ENCODE data around the gene ZNF787. TPM values are rescaled to one million over a fixed set of nuclear protein-coding genes. Genes with fewer than 3 reads are reported as not detected.

Gene ZNF787
- total RNA-seq, 1 experiment from 2014 or later: 68.6 TPM

DNA sequence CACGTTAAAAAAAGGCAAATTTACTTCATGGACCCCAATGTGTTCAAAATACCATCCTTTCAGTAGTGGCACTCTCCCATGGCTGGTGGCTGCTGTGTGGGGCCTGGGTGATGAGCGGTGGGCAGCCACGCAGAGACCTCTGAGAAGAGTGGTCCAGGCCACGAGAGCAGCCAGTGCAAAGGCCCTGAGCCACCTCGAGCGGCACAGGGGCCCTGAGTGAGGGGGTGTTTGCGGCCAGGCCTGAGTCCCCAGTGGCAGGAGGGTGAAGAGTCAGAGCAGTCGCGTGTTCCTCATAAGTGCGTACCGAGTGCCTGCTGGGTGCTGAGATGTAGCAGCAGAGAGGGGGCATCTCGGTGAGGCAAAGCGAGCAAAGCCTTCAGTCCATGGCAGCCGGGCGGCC is 27.0 kb upstream of the ZNF787 start:
- Mint-ChIP-seq H3K36me3 (ENCODE audit: insufficient read depth, unreplicated experiment) (peaks cover 8% of the 10 kb centered on the region), H3K27ac (ENCODE audit: low read depth, unreplicated experiment) (no peak overlapping the region), H3K4me3 (ENCODE audit: unreplicated experiment) (no peak overlapping the region), H3K27me3 (ENCODE audit: insufficient read depth, unreplicated experiment) (no peaks in the 10 kb centered on the region), H3K4me1 (ENCODE audit: insufficient read depth, unreplicated experiment) (peaks cover 9% of the 10 kb centered on the region), H3K9me3 (ENCODE audit: unreplicated experiment) (no peaks in the 10 kb centered on the region)
- intact Hi-C loops (cut with micrococcal nuclease): no loop called here
- CTCF ChIA-PET: interaction anchor here (1.2 kb wide), 1 partner anchor 79 kb away, joined by 3 read pairs; no protein-coding TSS in a partner anchor
- POLR2A ChIA-PET: no interaction called here
- BruUV-seq (replicated peaks): no TSS peak
- TF ChIP-seq, protein P1, sequence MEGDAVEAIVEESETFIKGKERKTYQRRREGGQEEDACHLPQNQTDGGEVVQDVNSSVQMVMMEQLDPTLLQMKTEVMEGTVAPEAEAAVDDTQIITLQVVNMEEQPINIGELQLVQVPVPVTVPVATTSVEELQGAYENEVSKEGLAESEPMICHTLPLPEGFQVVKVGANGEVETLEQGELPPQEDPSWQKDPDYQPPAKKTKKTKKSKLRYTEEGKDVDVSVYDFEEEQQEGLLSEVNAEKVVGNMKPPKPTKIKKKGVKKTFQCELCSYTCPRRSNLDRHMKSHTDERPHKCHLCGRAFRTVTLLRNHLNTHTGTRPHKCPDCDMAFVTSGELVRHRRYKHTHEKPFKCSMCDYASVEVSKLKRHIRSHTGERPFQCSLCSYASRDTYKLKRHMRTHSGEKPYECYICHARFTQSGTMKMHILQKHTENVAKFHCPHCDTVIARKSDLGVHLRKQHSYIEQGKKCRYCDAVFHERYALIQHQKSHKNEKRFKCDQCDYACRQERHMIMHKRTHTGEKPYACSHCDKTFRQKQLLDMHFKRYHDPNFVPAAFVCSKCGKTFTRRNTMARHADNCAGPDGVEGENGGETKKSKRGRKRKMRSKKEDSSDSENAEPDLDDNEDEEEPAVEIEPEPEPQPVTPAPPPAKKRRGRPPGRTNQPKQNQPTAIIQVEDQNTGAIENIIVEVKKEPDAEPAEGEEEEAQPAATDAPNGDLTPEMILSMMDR (IDR thresholded peaks at IDR 0.05; ENCODE audit: unreplicated experiment): no peak
- DNase-seq (ENCODE audit: unreplicated experiment): no peak

DNA sequence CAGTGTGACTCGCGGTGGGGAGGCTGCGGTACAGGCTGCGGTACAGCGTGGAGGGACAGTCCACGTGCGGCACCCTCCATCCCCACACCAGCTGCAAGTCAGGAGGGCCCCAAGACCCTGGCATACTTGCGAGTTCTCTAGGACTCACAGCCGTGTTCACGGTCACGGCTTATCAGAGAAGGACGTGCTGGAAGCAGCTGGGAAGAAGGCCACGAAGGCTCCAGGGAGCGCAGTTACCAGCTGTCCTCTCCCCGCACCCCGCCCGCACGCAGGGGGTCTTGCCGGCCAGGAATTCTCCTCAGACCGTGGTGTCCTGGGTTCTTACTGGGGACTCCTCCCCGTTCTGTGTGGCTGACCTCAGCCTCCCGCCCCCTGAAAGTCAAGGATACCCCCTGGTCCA is 26.2 kb upstream of the ZNF787 start:
- no peak overlapping the region for H3K27ac Mint-ChIP-seq (ENCODE audit: low read depth, unreplicated experiment)
- intact Hi-C loops (cut with micrococcal nuclease): no loop called here
- TF ChIP-seq, protein P1 (IDR thresholded peaks at IDR 0.05; ENCODE audit: unreplicated experiment): no peak
- no TSS peak for BruUV-seq (replicated peaks)
- H3K9me3 Mint-ChIP-seq (ENCODE audit: unreplicated experiment): no peaks in the 10 kb centered on the region
- no peak overlapping the region for H3K4me3 Mint-ChIP-seq (ENCODE audit: unreplicated experiment)
- no peaks in the 10 kb centered on the region for H3K27me3 Mint-ChIP-seq (ENCODE audit: insufficient read depth, unreplicated experiment)
- ChIA-PET POLR2A (no interaction called here), CTCF (interaction anchor here (0.6 to 1.2 kb wide), 2 partner anchors 15 to 79 kb away, joined by 3 to 4 read pairs; no protein-coding TSS in a partner anchor)
- DNase-seq (ENCODE audit: unreplicated experiment): no peak
- H3K4me1 Mint-ChIP-seq (ENCODE audit: insufficient read depth, unreplicated experiment): peaks cover 9% of the 10 kb centered on the region
- H3K36me3 Mint-ChIP-seq (ENCODE audit: insufficient read depth, unreplicated experiment): peaks cover 8% of the 10 kb centered on the region

DNA sequence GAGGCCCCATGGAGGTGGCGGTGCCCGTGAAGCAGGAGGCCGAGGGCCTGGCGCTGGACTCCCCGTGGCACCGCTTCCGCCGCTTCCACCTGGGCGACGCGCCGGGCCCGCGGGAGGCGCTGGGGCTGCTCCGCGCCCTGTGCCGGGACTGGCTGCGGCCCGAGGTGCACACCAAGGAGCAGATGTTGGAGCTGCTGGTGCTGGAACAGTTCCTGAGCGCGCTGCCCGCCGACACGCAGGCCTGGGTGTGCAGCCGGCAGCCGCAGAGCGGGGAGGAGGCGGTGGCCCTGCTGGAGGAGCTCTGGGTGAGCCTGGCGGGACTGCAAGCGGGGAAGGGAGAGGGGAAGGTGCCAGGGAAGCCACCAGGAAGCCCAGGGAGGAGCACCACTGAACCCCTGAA is 25.8 kb upstream of the ZNF787 start:
- no peaks in the 10 kb centered on the region for H3K9me3 Mint-ChIP-seq (ENCODE audit: unreplicated experiment)
- TF ChIP-seq, protein P1 (IDR thresholded peaks at IDR 0.05; ENCODE audit: unreplicated experiment): no peak
- no peak overlapping the region for H3K4me3 Mint-ChIP-seq (ENCODE audit: unreplicated experiment)
- ChIA-PET POLR2A (no interaction called here), CTCF (interaction anchor here (1.0 to 2.6 kb wide), 2 partner anchors 8 to 11 kb away, joined by 5 to 9 read pairs; no protein-coding TSS in a partner anchor)
- peaks cover 8% of the 10 kb centered on the region for H3K36me3 Mint-ChIP-seq (ENCODE audit: insufficient read depth, unreplicated experiment)
- H3K4me1 Mint-ChIP-seq (ENCODE audit: insufficient read depth, unreplicated experiment): peaks cover 12% of the 10 kb centered on the region
- DNase-seq (ENCODE audit: unreplicated experiment): no peak
- no peaks in the 10 kb centered on the region for H3K27me3 Mint-ChIP-seq (ENCODE audit: insufficient read depth, unreplicated experiment)
- H3K27ac Mint-ChIP-seq (ENCODE audit: low read depth, unreplicated experiment): no peak overlapping the region
- BruUV-seq (replicated peaks): no TSS peak
- intact Hi-C loops (cut with micrococcal nuclease): no loop called here

DNA sequence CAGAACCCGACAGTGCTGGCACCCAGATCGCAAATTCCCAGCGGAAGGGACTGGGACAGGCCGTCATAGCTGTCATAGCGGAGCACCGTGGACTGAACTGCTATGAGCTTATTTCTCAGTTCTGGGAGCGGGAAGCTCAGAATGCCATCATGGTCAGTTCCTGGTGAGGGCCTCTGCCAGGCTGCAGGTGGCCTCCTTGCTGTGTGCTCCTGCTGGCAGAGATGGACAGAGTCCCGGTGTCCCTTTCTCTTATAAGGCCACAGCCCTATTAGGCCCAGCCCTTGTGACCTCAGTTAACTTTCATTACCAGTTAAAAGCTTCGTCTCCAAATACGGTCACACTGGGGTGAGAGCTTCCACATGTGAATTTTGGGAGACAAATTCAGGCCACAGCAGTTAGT is 24.6 kb upstream of the ZNF787 start:
- POLR2A ChIA-PET: no interaction called here
- no peak for DNase-seq (ENCODE audit: unreplicated experiment)

More for the DNA sequence above, 24.6 kb upstream of the ZNF787 start:
- H3K4me1 Mint-ChIP-seq (ENCODE audit: insufficient read depth, unreplicated experiment): peaks cover 14% of the 10 kb centered on the region
- H3K9me3 Mint-ChIP-seq (ENCODE audit: unreplicated experiment): no peaks in the 10 kb centered on the region
- intact Hi-C loops (cut with micrococcal nuclease): no loop called here
- CTCF ChIA-PET: interaction anchor here (0.7 to 2.6 kb wide), 5 partner anchors 9 to 107 kb away, joined by 3 to 9 read pairs (median 4); no protein-coding TSS in a partner anchor
- H3K36me3 Mint-ChIP-seq (ENCODE audit: insufficient read depth, unreplicated experiment): peaks cover 8% of the 10 kb centered on the region
- H3K27me3 Mint-ChIP-seq (ENCODE audit: insufficient read depth, unreplicated experiment): no peaks in the 10 kb centered on the region
- no peak overlapping the region for H3K4me3 Mint-ChIP-seq (ENCODE audit: unreplicated experiment)
- TF ChIP-seq, protein P1 (IDR thresholded peaks at IDR 0.05; ENCODE audit: unreplicated experiment): no peak
- H3K27ac Mint-ChIP-seq (ENCODE audit: low read depth, unreplicated experiment): no peak overlapping the region
- no TSS peak for BruUV-seq (replicated peaks)

All from MCF 10A (cell line).